ENCODE results near the gene CCDC82. TPM values are rescaled to one million over a fixed set of nuclear protein-coding genes. Genes with fewer than 3 reads are reported as not detected.

Gene CCDC82
- total and polyA plus RNA-seq, 2 experiments from 2014 or later: 19.1 to 33.2 TPM

GRCh38 chr11:96341211-96342013 is 48.3 kb downstream of the CCDC82 start:
- 23 to 36% methylated on average over 15 to 26 of the region's 26 CpGs for whole genome bisulfite sequencing, 2 experiments (ENCODE audit: low coverage in 1 of 2, low lambda C conversion rate in 2 of 2, missing lambda C conversion rate in 2 of 2)
- H3K4me1 ChIP-seq (ENCODE audit: insufficient read depth): peaks cover 43% of the 10 kb centered on the region
- H3K9me2 ChIP-seq (ENCODE audit: insufficient read depth): no peaks in the 10 kb centered on the region
- H3K36me3 ChIP-seq (ENCODE audit: low read depth): peaks cover under 1% of the 10 kb centered on the region; the same call in 1 of the 2 replicates
- H3K4me3 ChIP-seq: peak overlapping the region; percentile 100
- 0 out of 2 replicates have a peak overlapping the region, but pooled peaks have one; percentile 81 for H2AFZ ChIP-seq
- peak overlapping the region; percentile 97 for H3K4me2 ChIP-seq (ENCODE audit: unreplicated experiment)
- no peaks in the 10 kb centered on the region for H3K9me3 ChIP-seq (ENCODE audit: low read depth)
- peak; percentile 65 for DNase-seq
- in situ Hi-C loops (cut with MboI): loop anchor here (10.0 kb wide), 1 partner anchor 287 kb away; no protein-coding TSS in a partner anchor
- H3K27me3 ChIP-seq (replicated peaks; ENCODE audit: insufficient read depth): no peaks in the 10 kb centered on the region
- H3K9ac ChIP-seq: peak overlapping the region; percentile 95
- peaks cover 66% of the 10 kb centered on the region for H3K79me2 ChIP-seq (ENCODE audit: insufficient read depth)
- H3K27ac ChIP-seq: peak overlapping the region; percentile 80
- no peak for TF ChIP-seq EZH2phosphoT487 (IDR thresholded peaks at IDR 0.05; ENCODE audit: insufficient read depth, low read depth)
- TF ChIP-seq EZH2 (IDR thresholded peaks at IDR 0.05; ENCODE audit: insufficient read depth, poor library complexity, severe bottlenecking): no peak
- peaks cover 51% of the 10 kb centered on the region for H3F3A ChIP-seq (ENCODE audit: insufficient read depth)
- no peaks in the 10 kb centered on the region; the same call in 1 of the 2 replicates for H4K20me1 ChIP-seq (ENCODE audit: insufficient read depth)

GRCh38 chr11:96340555-96340885 is 49.2 kb downstream of the CCDC82 start:
- peak; percentile 74 for DNase-seq
- Histone ChIP-seq H3F3A (ENCODE audit: insufficient read depth) (peaks cover 51% of the 10 kb centered on the region), H3K36me3 (ENCODE audit: low read depth) (peaks cover 6% of the 10 kb centered on the region; the same call in 1 of the 2 replicates), H3K4me1 (ENCODE audit: insufficient read depth) (peaks cover 46% of the 10 kb centered on the region), H2AFZ (no peak overlapping the region), H3K4me2 (ENCODE audit: unreplicated experiment) (peak overlapping the region; percentile 97), H4K20me1 (ENCODE audit: insufficient read depth) (no peaks in the 10 kb centered on the region; the same call in 1 of the 2 replicates), H3K27ac (peak overlapping the region; percentile 80), H3K9me3 (ENCODE audit: low read depth) (no peaks in the 10 kb centered on the region), H3K79me2 (ENCODE audit: insufficient read depth) (peaks cover 75% of the 10 kb centered on the region), H3K9me2 (ENCODE audit: insufficient read depth) (no peaks in the 10 kb centered on the region), H3K4me3 (peak overlapping the region; percentile 100), H3K27me3 (replicated peaks; ENCODE audit: insufficient read depth) (no peaks in the 10 kb centered on the region), H3K9ac (peak overlapping the region; percentile 95)
- in situ Hi-C loops (cut with MboI): loop anchor here (10.0 kb wide), 1 partner anchor 286 kb away; no protein-coding TSS in a partner anchor
- WGBS, 2 experiments (ENCODE audit: low coverage in 1 of 2, low lambda C conversion rate in 2 of 2, missing lambda C conversion rate in 2 of 2): 16 to 17% methylated on average over 4 of the region's 4 CpGs
- TF ChIP-seq EZH2phosphoT487 (IDR thresholded peaks at IDR 0.05; ENCODE audit: insufficient read depth, low read depth) (no peak), EZH2 (IDR thresholded peaks at IDR 0.05; ENCODE audit: insufficient read depth, poor library complexity, severe bottlenecking) (no peak)

GRCh38 chr11:96339706-96340554 is 49.8 kb downstream of the CCDC82 start:
- in situ Hi-C loops (cut with MboI): loop anchor here (10.0 kb wide), 1 partner anchor 285 kb away; no protein-coding TSS in a partner anchor
- Histone ChIP-seq H3K4me2 (ENCODE audit: unreplicated experiment) (peak overlapping the region; percentile 97), H4K20me1 (ENCODE audit: insufficient read depth) (no peaks in the 10 kb centered on the region; the same call in 1 of the 2 replicates), H3K27ac (peak overlapping the region; percentile 80), H3F3A (ENCODE audit: insufficient read depth) (peaks cover 54% of the 10 kb centered on the region), H3K79me2 (ENCODE audit: insufficient read depth) (peaks cover 81% of the 10 kb centered on the region), H3K9ac (peak overlapping the region; percentile 95), H2AFZ (peak overlapping the region; percentile 27), H3K9me2 (ENCODE audit: insufficient read depth) (no peaks in the 10 kb centered on the region), H3K4me3 (peak overlapping the region; percentile 100), H3K27me3 (replicated peaks; ENCODE audit: insufficient read depth) (no peaks in the 10 kb centered on the region), H3K4me1 (ENCODE audit: insufficient read depth) (peaks cover 46% of the 10 kb centered on the region), H3K9me3 (ENCODE audit: low read depth) (no peaks in the 10 kb centered on the region), H3K36me3 (ENCODE audit: low read depth) (peaks cover 6% of the 10 kb centered on the region; the same call in 1 of the 2 replicates)
- 12 to 14% methylated on average over 7 of the region's 7 CpGs for WGBS, 2 experiments (ENCODE audit: low coverage in 1 of 2, low lambda C conversion rate in 2 of 2, missing lambda C conversion rate in 2 of 2)
- peak; percentile 69 for DNase-seq
- TF ChIP-seq EZH2 (IDR thresholded peaks at IDR 0.05; ENCODE audit: insufficient read depth, poor library complexity, severe bottlenecking) (no peak), EZH2phosphoT487 (IDR thresholded peaks at IDR 0.05; ENCODE audit: insufficient read depth, low read depth) (no peak)
